IPS-18a (cell line): ENCODE data around the gene PCED1B.

Experiments used
- H3K27ac ChIP-seq: one replicate; pipeline ENCODE4 v1.5.1; 2013; ENCODE audit warnings: low read length
- H3K27me3 ChIP-seq: one replicate; pipeline ENCODE4 v1.6.1; 2013; ENCODE audit warnings: mild to moderate bottlenecking, low read length; ENCODE audit not compliant: control insufficient read depth, insufficient read depth
- H3K36me3 ChIP-seq: one replicate; pipeline ENCODE4 v1.6.1; 2013; ENCODE audit warnings: low read depth, low read length; ENCODE audit not compliant: control insufficient read depth
- H3K4me1 ChIP-seq: one replicate; pipeline ENCODE4 v1.6.1; 2013; ENCODE audit warnings: low read depth, low read length; ENCODE audit not compliant: control insufficient read depth
- H3K4me3 ChIP-seq: one replicate; pipeline ENCODE4 v1.5.1; 2013; ENCODE audit warnings: low read length
- H3K9ac ChIP-seq: one replicate; pipeline ENCODE4 v1.6.1; 2013; ENCODE audit warnings: mild to moderate bottlenecking, low read length, moderate library complexity
- H3K9me3 ChIP-seq: one replicate; pipeline ENCODE4 v1.6.1; 2013; ENCODE audit warnings: low read depth, low read length; ENCODE audit not compliant: control insufficient read depth

Gene PCED1B

DNA sequence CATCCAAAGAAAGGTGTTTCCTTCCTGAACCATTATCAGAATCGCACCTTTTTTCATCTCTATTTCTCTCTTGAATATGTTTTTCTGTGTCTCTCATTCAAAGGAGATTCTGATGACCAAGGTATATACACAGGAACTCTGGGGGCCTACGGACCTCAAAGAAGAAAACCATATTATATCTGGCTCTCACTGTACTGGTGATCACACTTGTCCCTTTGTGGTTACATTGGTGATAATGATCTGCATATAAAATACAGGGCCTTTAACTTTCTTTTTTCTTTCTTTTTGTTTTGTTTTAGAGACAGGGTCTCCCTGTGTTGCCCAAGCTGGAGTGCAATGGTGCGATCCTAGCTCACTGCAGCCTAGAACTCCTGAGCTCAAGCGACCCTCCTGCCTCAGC, 185.5 kb downstream of the PCED1B start:
- H3K27me3 ChIP-seq: no peaks in the 10 kb centered on the region
- no peaks in the 10 kb centered on the region for H3K4me1 ChIP-seq
- no peaks in the 10 kb centered on the region for H3K36me3 ChIP-seq
- no peak overlapping the region for H3K27ac ChIP-seq
- no peak overlapping the region for H3K4me3 ChIP-seq
- H3K9ac ChIP-seq: no peak overlapping the region
- H3K9me3 ChIP-seq: no peaks in the 10 kb centered on the region

DNA sequence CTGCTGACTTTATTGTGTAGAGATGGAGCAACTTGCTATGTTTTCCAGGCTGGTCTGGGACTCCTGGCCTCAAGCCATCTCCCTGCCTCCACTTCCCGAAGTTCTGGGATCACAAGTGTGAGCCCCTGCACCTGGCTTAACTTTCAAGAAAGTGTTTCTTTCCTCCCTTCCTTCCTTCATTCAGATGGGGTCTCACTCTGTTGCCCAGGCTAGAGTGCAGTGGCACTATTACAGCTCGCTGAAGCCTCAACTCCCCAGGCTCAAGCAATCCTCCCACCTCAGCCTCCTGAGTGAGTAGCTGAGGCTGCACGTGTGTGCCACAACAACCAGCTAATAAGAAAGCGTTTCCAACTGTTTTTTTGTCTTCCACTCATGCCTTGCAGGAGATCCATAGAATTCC, 186.0 kb downstream of the PCED1B start:
- no peak overlapping the region for H3K4me3 ChIP-seq
- no peaks in the 10 kb centered on the region for H3K36me3 ChIP-seq
- H3K9ac ChIP-seq: no peak overlapping the region

DNA sequence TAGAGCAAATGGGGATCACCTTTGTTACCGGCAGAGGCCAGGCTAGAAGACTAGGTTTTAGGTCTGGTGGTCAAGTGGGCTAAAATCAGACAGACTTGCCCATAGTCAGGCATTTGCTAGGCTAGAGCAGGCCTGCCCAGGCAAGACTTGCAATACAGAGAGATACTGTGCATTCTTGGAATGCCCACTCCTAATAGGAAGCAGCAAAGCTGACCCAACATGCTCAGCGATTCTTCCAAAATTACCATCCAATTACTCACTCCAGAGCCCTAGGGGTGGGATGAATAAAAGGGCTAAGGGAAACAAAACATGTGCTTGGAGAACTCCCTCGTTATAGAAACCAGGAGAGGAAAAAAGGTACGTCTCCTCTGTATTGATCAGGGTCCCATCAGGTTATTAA, 188.2 kb downstream of the PCED1B start:
- H3K27me3 ChIP-seq: no peaks in the 10 kb centered on the region
- no peak overlapping the region for H3K27ac ChIP-seq
- H3K36me3 ChIP-seq: no peaks in the 10 kb centered on the region
- H3K4me3 ChIP-seq: no peak overlapping the region
- H3K4me1 ChIP-seq: no peaks in the 10 kb centered on the region
- H3K9me3 ChIP-seq: no peaks in the 10 kb centered on the region
- H3K9ac ChIP-seq: no peak overlapping the region

More for the DNA sequence above, 186.0 kb downstream of the PCED1B start:
- H3K27ac ChIP-seq: no peak overlapping the region
- no peaks in the 10 kb centered on the region for H3K4me1 ChIP-seq
- H3K27me3 ChIP-seq: no peaks in the 10 kb centered on the region
- no peaks in the 10 kb centered on the region for H3K9me3 ChIP-seq

DNA sequence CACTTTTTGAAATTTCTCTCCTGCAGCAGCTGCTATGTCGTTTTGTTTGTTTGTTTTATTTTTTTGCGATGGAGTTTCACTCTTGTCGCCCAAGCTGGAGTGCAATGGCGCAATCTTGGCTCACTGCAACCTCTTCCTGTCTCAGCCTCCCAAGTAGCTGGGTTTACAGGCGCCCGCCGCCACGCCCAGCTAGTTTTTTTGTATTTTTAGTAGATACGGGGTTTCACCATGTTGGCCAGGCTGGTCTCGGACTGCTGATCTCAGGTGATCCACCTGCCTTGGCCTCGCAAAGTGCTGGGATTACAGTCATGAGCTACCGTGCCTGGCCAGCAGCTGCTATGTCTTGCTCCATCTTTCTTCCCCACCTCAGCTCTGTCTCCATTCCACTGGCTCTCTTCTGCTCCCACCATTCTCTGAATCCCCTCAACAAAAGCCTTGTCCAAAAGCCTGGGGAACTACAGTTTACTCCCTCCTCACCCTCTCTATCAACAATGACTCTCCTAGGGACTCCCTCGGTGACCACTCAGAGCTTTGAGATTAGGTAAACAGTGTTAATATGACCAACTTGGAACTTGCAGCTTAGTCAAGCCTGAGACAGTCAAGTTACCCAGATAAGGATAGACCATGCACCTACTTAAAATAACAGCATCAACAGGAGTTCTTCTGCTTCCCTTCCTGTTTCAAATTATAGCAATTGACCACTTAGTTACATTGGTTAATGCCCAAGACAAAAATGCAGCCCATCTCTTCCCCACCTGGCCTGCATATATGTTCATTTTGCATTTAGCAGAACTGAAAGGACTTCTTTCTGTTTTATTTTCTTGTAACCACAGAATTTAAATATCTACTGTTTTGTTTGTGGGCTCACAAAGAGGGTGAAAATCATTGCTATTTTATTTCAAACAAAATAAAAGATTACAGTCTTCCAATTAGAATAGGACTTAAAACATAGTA, 189.4 kb downstream of the PCED1B start:
- no peaks in the 10 kb centered on the region for H3K9me3 ChIP-seq
- no peaks in the 10 kb centered on the region for H3K36me3 ChIP-seq
- H3K27me3 ChIP-seq: no peaks in the 10 kb centered on the region
- H3K4me1 ChIP-seq: no peaks in the 10 kb centered on the region
- H3K27ac ChIP-seq: no peak overlapping the region
- no peak overlapping the region for H3K4me3 ChIP-seq
- H3K9ac ChIP-seq: no peak overlapping the region

DNA sequence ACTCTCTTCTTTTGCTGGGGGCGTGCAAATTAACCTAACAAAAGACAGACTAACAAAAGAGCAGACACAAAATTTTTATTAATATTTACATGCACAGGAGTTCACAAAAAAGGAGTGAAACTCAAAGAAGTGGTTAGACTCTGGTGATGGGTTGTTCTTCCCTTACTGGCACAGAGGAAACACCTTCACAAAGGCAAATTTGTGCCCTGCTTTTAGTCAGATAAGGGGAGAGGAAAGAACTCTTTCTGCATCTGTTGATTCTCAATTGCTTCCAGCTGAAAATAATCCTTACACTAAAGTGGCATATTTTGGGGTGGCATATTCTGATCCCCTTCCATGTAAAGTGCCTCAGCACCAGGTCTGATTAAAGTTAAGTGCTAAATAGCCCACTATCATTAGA, 190.5 kb downstream of the PCED1B start:
- H3K27ac ChIP-seq: no peak overlapping the region
- no peak overlapping the region for H3K4me3 ChIP-seq
- no peaks in the 10 kb centered on the region for H3K9me3 ChIP-seq
- no peak overlapping the region for H3K9ac ChIP-seq
- no peaks in the 10 kb centered on the region for H3K27me3 ChIP-seq
- no peaks in the 10 kb centered on the region for H3K4me1 ChIP-seq
- H3K36me3 ChIP-seq: no peaks in the 10 kb centered on the region

DNA sequence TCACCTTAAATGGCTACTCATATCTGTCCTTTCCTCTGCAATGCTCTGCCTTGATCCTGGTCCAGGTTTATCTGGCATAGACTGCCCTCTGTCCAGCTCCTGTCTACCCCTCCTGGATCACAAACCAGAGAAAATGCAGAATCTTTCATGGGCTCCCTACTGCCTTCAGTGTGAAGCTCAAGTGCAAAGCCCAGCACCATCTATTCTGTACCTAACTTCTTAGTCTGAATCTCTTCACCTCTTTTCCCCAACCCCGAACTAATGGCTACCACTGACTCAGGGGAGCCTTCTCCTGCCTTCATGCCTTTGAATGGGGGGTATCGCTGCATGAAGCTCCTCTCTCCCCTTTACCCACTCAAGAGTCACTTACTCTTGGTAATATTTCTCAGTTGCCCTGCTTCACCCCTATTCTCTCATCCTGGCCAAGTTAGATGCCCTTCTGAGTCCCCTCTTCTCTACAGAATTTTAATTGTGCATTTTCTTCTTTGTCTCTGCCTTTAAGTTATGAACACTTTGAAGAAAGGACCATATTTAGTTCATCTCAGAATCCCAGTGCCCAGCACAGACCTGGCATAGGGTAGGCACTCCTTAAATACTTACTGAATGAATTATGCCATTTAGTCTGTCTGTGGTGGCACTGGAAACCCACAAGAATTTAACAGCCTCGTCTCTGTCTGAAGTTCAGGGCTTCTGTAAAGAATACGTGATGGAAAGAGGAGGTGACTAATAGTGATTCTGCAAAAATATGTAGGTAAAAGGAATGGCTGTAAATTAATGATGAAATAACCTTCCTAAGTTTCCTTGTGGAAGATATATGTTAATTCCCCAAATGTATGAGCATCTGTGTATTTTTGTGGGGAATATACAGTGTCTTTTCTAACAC, 191.6 kb downstream of the PCED1B start:
- H3K9me3 ChIP-seq: no peaks in the 10 kb centered on the region
- no peak overlapping the region for H3K9ac ChIP-seq
- no peak overlapping the region for H3K4me3 ChIP-seq
- H3K4me1 ChIP-seq: no peaks in the 10 kb centered on the region
- no peaks in the 10 kb centered on the region for H3K36me3 ChIP-seq
- no peaks in the 10 kb centered on the region for H3K27me3 ChIP-seq
- no peak overlapping the region for H3K27ac ChIP-seq

DNA sequence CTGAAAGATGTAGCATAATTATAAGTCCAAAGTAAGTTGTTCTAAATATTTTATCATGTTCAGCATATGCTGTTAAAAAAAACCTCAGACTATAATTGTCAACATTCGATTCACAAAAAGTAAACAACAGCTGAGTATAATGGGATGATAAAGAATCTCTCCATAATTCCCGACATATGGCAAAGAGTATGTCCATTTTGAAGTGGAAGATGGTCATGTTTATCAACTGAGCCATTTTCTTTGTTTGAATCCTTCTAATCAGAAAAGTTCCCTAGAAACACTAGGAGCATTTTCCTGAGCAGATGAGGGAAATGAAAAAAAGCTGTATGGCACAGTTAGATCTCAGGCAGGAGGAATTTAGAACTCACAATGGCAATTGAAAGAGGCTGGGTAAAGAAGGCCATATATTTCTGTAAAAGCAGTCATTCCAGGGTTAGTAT, 192.4 kb downstream of the PCED1B start:
- Histone ChIP-seq H3K4me1 (no peaks in the 10 kb centered on the region), H3K36me3 (no peaks in the 10 kb centered on the region), H3K27ac (no peak overlapping the region), H3K27me3 (no peaks in the 10 kb centered on the region), H3K9ac (no peak overlapping the region), H3K4me3 (no peak overlapping the region), H3K9me3 (no peaks in the 10 kb centered on the region)

DNA sequence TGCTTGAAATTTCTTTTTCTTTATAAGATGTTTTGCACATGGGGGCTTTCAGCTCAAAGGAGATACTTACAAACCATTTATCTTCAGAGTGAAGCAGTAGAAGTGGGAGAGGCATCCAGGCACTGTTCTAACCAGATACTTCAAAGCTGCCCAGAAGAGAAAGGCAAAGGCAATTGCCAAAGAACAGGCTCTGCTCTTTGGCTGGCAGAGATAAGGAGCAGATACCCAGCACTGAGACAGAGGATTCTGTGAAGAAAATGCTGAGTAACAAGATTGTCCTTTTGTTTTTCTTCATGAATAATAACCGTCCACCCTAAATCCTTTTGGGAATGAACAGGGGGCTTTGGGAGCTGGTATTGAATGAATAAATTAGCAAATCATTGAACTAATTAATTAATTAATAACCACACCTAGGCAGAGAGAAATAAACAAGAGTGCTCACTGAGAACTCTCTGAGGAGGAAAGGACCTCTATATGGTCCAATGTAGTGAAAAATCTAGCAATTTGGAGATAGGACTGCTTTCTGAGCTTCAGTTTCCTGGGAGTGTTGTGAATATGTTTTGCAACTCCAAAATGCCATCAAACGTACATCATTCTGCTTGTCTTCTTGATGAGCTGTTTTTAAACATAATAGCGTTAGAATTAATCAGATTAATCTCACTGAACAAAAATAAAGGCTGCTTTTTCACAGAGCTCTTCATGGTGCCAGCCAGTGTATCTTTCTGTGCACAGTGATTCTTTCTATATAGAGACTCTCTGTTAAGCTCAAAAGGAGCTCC, 193.2 kb downstream of the PCED1B start:
- H3K27ac ChIP-seq: no peak overlapping the region
- no peaks in the 10 kb centered on the region for H3K9me3 ChIP-seq
- no peak overlapping the region for H3K4me3 ChIP-seq
- H3K9ac ChIP-seq: no peak overlapping the region
- H3K4me1 ChIP-seq: no peaks in the 10 kb centered on the region
- no peaks in the 10 kb centered on the region for H3K27me3 ChIP-seq
- no peaks in the 10 kb centered on the region for H3K36me3 ChIP-seq

DNA sequence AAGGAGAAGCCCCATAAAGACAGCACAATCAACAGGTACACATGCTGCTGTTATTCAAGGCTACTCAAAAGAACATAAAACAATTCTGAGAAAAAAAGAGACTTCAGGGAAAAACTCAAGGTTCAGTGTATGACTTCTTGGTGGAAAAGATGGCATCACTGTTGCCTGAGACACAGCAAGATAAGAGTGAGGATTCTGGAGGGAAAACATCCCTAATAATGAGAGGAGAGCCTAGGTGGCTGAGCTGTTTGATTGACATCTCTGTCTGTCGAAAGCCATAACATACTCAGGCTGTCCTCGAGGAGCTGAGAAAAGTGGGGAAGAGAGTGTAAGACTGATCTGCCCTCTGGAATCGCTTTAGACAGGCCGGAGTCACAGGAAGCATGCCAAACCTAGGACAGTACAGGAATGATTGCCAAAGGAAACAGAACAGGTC, 193.8 kb downstream of the PCED1B start:
- Histone ChIP-seq H3K27ac (no peak overlapping the region), H3K4me1 (no peaks in the 10 kb centered on the region), H3K9ac (no peak overlapping the region), H3K4me3 (no peak overlapping the region), H3K36me3 (no peaks in the 10 kb centered on the region), H3K9me3 (no peaks in the 10 kb centered on the region), H3K27me3 (no peaks in the 10 kb centered on the region)

DNA sequence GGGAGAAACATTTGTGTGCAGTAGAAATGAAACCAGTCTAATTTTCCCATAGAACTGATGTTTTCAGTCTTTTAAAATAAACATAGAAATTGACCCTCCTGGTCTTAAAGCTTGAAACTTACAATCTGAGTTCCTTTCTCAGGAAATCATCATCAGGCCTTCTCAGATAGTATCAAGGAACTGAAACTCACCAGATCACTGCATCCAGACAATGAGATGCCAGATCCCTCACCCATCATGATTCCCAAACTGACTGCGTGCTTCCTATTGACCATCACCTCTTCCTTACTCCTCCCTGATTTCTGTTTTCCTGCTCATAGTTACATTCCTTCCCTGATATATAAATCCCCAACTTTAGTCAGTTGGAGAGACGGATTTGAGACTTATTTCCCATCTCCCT, 195.3 kb downstream of the PCED1B start:
- no peaks in the 10 kb centered on the region for H3K9me3 ChIP-seq
- H3K27me3 ChIP-seq: no peaks in the 10 kb centered on the region
- no peak overlapping the region for H3K27ac ChIP-seq
- no peak overlapping the region for H3K9ac ChIP-seq
- H3K4me3 ChIP-seq: no peak overlapping the region
- H3K36me3 ChIP-seq: no peaks in the 10 kb centered on the region
- H3K4me1 ChIP-seq: no peaks in the 10 kb centered on the region

DNA sequence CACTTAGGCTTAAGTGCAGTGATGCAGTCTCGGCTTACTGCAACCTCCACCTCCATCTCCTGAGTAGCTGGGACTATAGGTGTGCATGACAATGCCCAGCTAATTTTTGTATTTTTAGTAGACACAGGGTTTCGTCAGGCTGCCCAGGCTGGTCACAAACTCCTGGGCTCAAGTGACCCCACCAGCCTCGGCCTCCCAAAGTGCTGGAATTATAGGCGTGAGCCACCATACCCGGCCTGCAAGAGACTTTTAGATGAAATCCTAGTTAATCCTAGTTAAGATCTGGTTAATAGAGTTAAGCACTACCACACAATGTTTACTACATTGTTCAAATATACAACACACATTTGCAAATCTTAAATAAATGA, 196.8 kb downstream of the PCED1B start:
- no peak overlapping the region for H3K9ac ChIP-seq

More for the DNA sequence above, 196.8 kb downstream of the PCED1B start:
- Histone ChIP-seq H3K27me3 (no peaks in the 10 kb centered on the region), H3K9me3 (no peaks in the 10 kb centered on the region), H3K4me1 (no peaks in the 10 kb centered on the region), H3K27ac (no peak overlapping the region), H3K36me3 (no peaks in the 10 kb centered on the region), H3K4me3 (no peak overlapping the region)
